ENCODE results near the gene NDUFB10. TPM values are rescaled to one million over a fixed set of nuclear protein-coding genes. Genes with fewer than 3 reads are reported as not detected.

NDUFB10 gene
- total RNA-seq, 4 donors from 2014 or later = 214 to 400 (median 243) TPM

DNA sequence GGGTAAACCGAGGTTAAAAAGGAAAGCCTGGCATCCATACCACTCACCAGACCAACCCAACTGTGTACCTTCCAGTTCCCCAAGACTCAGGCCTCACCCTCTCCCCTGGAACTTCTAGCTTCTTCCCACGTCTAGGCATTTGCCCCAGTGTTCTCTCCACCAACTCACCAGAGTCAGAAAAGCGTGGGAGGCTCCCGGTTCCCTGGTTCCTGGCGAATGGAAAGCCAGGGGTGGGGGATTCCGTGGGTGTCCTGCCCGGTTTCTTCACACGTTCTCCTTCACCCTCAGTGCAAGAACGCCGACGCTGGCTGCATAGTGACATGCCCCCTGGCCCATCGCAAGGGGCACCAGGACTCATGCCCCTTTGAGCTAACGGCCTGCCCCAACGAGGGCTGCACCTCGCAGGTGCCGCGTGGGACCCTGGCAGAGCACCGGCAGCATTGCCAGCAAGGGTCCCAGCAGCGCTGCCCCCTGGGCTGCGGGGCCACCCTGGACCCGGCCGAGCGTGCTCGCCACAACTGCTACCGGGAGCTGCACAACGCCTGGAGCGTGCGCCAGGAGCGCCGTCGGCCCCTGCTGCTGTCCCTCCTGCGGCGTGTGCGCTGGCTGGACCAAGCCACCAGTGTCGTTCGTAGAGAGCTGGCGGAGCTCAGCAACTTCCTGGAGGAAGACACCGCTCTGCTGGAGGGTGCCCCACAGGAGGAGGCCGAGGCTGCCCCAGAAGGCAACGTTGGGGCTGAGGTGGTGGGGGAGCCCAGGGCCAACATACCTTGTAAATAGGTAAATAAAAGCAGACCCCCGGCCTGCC lies 9.0 kb downstream of the NDUFB10 start:
- ATAC-seq = no peak
- no peak overlapping the region for H3K4me3 ChIP-seq
- H3K36me3 ChIP-seq = no peaks in the 10 kb centered on the region
- TF ChIP-seq, protein P1, sequence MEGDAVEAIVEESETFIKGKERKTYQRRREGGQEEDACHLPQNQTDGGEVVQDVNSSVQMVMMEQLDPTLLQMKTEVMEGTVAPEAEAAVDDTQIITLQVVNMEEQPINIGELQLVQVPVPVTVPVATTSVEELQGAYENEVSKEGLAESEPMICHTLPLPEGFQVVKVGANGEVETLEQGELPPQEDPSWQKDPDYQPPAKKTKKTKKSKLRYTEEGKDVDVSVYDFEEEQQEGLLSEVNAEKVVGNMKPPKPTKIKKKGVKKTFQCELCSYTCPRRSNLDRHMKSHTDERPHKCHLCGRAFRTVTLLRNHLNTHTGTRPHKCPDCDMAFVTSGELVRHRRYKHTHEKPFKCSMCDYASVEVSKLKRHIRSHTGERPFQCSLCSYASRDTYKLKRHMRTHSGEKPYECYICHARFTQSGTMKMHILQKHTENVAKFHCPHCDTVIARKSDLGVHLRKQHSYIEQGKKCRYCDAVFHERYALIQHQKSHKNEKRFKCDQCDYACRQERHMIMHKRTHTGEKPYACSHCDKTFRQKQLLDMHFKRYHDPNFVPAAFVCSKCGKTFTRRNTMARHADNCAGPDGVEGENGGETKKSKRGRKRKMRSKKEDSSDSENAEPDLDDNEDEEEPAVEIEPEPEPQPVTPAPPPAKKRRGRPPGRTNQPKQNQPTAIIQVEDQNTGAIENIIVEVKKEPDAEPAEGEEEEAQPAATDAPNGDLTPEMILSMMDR (IDR thresholded peaks at IDR 0.05) = no peak
- TF ChIP-seq EP300 (IDR thresholded peaks at IDR 0.05) = no peak
- no peak for TF ChIP-seq POLR2A (IDR thresholded peaks at IDR 0.05)
- no peak for TF ChIP-seq POLR2AphosphoS5 (IDR thresholded peaks at IDR 0.05)
- no peaks in the 10 kb centered on the region for H3K27me3 ChIP-seq
- H3K27ac ChIP-seq = no peak overlapping the region
- peaks cover 0 to 49% (median 25%) of the 10 kb centered on the region in 3 donors for H3K4me1 ChIP-seq
- WGBS, 2 donors (ENCODE audit: low coverage in 1 of 2) = 60 to 78% methylated on average over 1 to 8 of the region's 41 CpGs
- H3K9me3 ChIP-seq = no peaks in the 10 kb centered on the region

DNA sequence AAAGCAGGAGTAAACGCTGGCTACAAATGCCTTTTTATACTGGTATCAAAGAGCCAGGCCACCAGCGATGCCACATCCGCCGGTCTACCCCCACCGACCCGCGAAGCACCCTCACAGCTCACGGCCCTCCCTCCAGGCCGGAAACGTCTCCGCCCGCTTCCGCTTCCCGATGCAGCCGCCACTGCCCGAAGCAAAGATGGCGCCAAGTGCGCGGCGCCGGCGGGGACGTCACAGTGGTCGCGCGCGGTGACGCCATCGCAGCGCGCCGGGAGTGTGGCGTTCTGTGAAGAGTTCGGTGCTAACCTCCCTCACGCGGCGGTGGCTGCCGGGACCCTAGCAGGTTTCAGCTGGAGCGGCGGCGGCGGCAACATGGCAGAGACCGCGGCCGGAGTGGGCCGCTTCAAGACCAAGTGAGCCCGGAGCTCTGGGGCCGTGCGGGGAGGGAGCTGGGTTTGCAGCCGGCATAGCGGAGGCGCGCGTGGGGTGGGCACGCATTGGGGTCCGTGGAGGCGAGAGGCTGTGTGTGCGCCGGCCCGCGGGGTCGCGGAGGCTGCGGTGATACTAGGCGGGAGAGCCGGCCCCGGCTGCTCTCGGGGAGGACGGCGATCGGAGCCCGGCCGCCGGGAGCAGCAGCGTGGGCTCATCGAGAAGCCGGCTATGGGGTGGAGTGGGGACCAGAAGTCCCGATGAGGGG lies 12.6 kb downstream of the NDUFB10 start, which contains the start of gene TBL3:
TSS of gene TBL3 (plus strand) at position 258 of the 694 bp plus-strand sequence. CDS start at position 370, 112 bp downstream.
- Histone ChIP-seq H3K36me3 (peaks cover 0 to 35% of the 10 kb centered on the region in 2 donors), H3K27ac (peak within 1 kb of the TSS; percentile 81 to 97 (median 92)), H3K9me3 (no peaks in the 10 kb centered on the region), H3K27me3 (peaks cover 31% of the 10 kb centered on the region), H3K4me1 (peaks cover 0 to 35% (median 21%) of the 10 kb centered on the region in 3 donors), H3K4me3 (peak within 1 kb of the TSS; percentile 73 to 99)
- peak; percentile 98 for ATAC-seq
- TF ChIP-seq, protein P1 (IDR thresholded peaks at IDR 0.05) = peak in 1 of 4 experiments; percentile 22
- TF ChIP-seq POLR2AphosphoS5 (IDR thresholded peaks at IDR 0.05) = peak; percentile 98
- TF ChIP-seq POLR2A (IDR thresholded peaks at IDR 0.05) = peak; percentile 94 to 95
- TF ChIP-seq EP300 (IDR thresholded peaks at IDR 0.05) = no peak
- 0 to 3% methylated on average over 7 to 19 of the region's 78 CpGs for WGBS, 2 donors (ENCODE audit: low coverage in 1 of 2)

DNA sequence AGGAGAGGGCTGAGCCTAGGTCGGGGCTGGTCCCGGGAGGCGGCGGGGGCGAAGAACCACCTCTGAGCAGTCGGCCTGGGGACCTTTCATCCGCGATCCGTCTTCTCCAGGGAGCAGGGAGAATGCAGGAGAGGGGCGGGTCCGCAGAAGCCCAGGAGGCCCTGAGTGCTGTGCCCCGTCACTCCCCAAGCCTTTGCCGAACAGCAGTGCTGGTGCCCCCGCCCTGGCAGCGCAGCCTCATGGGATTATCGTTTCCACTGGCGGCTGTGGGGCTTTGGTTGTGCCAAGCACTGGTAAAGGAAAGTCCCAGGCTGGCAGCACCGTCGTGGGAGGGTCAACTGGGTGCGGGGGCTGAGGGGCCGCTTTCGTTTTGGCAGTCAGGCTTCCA lies 13.1 kb downstream of the NDUFB10 start:
- Histone ChIP-seq H3K4me3 (peak overlapping the region; percentile 73 to 99), H3K4me1 (peaks cover 0 to 35% (median 21%) of the 10 kb centered on the region in 3 donors), H3K27me3 (peaks cover 37% of the 10 kb centered on the region), H3K36me3 (peaks cover 0 to 40% of the 10 kb centered on the region in 2 donors), H3K27ac (peak overlapping the region in 3 of 4 donors; percentile 88 to 97 (median 95)), H3K9me3 (no peaks in the 10 kb centered on the region)
- 0% methylated on average over 5 to 13 of the region's 22 CpGs for WGBS, 2 donors (ENCODE audit: low coverage in 1 of 2)
- TF ChIP-seq, protein P1 (IDR thresholded peaks at IDR 0.05) = no peak
- no peak for ATAC-seq

DNA sequence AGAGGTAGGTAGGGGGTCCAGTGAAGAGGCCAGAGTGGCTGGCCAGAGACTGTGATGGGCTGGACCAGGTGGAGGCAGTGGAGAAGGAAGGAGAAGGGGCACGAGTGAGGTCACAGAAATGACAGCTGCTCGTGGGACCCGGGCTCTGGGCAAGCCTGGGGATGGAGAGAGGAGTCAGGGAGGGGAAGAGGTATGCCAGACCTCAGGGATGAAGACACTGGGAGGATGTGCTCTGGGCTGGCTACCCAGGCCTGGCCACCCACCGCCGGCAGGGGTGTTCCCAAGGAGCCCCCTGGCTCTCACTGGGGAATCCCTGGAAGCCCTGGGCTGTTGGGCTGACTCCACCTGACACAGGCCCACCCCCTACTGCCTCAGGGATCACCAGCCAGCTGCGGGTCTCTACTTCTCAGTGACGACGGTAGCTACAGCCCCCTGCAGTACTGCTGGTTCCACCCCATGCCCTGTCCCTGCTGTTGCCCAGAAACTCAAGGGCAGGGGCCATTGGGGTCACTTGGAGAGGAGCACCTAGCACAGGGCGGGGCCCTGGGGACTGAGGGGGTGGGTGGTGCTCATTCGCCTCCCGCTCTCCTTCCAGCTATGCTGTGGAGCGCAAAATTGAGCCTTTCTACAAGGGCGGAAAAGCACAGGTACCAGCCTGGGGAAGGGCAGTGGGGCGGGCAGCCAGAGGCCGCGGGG lies 14.3 kb downstream of the NDUFB10 start:
- peaks cover 48% of the 10 kb centered on the region for H3K27me3 ChIP-seq
- no peak for TF ChIP-seq POLR2AphosphoS5 (IDR thresholded peaks at IDR 0.05)
- no peak for TF ChIP-seq POLR2A (IDR thresholded peaks at IDR 0.05)
- TF ChIP-seq EP300 (IDR thresholded peaks at IDR 0.05) = no peak
- TF ChIP-seq, protein P1 (IDR thresholded peaks at IDR 0.05) = no peak

More for the DNA sequence above, 14.3 kb downstream of the NDUFB10 start:
- Histone ChIP-seq H3K27ac (no peak overlapping the region), H3K4me3 (peak overlapping the region in 1 of 2 donors; percentile 99), H3K36me3 (peaks cover 0 to 51% of the 10 kb centered on the region in 2 donors), H3K9me3 (no peaks in the 10 kb centered on the region), H3K4me1 (peaks cover 0 to 35% (median 21%) of the 10 kb centered on the region in 3 donors)
- 48 to 73% methylated on average over 3 of the region's 16 CpGs for WGBS, 2 donors (ENCODE audit: low coverage in 1 of 2)
- no peak for ATAC-seq
